WERI-Rb-1 (cell line): ENCODE results near the gene CFL2.

Experiments used
- DNase-seq: peaks from one replicate; pipeline ENCODE4 v3.0.0-alpha.2; 2020
- H3K27ac ChIP-seq: fragments of 250-450 bp; sonication (Bioruptor Pico); 2 replicates; pipeline ENCODE4 v1.5.1; 2020; ENCODE audit warnings: mild to moderate bottlenecking, moderate library complexity
- H3K27me3 ChIP-seq: fragments of 250-450 bp; sonication (Bioruptor Pico); 2 replicates; pipeline ENCODE4 v1.5.1; 2021; ENCODE audit warnings: mild to moderate bottlenecking, low read depth, moderate library complexity; ENCODE audit not compliant: insufficient read depth, severe bottlenecking
- H3K36me3 ChIP-seq: fragments of 250-450 bp; sonication (Bioruptor Pico); 2 replicates; pipeline ENCODE4 v1.5.1; 2020; ENCODE audit warnings: mild to moderate bottlenecking, moderate library complexity
- H3K4me3 ChIP-seq: 2 replicates; pipeline ENCODE4 v1.5.1; 2011; ENCODE audit warnings: low read depth, mild to moderate bottlenecking, control low read depth, low read length
- H3K9me3 ChIP-seq: fragments of 250-450 bp; sonication (Bioruptor Pico); 2 replicates; pipeline ENCODE4 v1.5.1; 2021; ENCODE audit warnings: mild to moderate bottlenecking, moderate library complexity; ENCODE audit not compliant: severe bottlenecking
- TF ChIP-seq, protein P1 (sequence below): IDR thresholded peaks from 2 replicates; pipeline ENCODE4 v1.5.1; 2011; ENCODE audit warnings: low read depth, mild to moderate bottlenecking, control low read depth, inconsistent platforms, low read length

The CFL2 gene

DNA sequence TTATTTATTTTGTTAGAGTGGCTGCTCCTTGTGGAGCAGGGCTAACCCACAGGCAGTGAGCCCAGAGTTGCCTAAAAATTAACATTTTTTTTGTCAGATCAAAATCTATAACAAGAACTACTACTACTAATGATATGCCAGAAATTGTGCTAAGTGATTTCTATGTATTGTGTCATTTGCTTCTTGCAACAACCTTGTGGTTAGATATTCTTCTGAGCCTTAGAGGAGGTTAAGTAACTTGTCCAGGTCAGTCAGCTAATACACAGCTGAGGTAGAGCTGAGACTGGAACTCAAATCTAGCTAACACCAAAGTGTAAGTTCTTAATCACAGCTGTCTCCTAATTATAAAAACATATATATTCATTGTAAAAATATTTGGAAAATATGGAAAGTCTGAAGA is 29.8 kb downstream of the CFL2 start:
- Histone ChIP-seq H3K27me3 (no peaks in the 10 kb centered on the region), H3K4me3 (no peak overlapping the region), H3K9me3 (no peaks in the 10 kb centered on the region), H3K27ac (no peak overlapping the region), H3K36me3 (no peaks in the 10 kb centered on the region)
- TF ChIP-seq, protein P1, sequence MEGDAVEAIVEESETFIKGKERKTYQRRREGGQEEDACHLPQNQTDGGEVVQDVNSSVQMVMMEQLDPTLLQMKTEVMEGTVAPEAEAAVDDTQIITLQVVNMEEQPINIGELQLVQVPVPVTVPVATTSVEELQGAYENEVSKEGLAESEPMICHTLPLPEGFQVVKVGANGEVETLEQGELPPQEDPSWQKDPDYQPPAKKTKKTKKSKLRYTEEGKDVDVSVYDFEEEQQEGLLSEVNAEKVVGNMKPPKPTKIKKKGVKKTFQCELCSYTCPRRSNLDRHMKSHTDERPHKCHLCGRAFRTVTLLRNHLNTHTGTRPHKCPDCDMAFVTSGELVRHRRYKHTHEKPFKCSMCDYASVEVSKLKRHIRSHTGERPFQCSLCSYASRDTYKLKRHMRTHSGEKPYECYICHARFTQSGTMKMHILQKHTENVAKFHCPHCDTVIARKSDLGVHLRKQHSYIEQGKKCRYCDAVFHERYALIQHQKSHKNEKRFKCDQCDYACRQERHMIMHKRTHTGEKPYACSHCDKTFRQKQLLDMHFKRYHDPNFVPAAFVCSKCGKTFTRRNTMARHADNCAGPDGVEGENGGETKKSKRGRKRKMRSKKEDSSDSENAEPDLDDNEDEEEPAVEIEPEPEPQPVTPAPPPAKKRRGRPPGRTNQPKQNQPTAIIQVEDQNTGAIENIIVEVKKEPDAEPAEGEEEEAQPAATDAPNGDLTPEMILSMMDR = no peak
- no peak for DNase-seq

DNA sequence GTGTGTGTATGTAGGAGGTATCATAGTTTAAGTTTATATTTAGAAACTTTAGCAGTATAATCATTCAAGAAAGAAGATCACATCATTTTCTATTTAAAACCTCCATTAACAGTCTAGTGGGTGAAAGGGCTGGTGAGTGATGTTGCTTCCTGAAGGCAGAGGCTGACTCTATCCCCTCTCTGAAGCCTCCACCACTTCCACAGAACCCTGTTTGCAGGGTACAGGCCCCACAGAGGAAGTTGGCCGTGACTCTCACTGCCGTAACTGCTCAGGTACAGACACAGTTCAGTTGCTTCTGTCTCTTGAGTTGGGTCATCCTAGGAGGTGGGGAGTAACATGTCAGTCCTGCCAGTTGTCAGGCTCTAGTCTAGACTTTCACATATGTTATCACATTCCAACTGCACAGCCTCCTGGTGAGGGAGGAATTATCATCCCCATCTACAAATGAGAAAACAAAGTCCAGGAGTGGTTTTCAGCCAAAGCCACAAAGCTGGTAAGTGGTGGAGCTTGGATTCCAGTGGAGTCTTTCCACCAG is 31.5 kb downstream of the CFL2 start:
- H3K27me3 ChIP-seq = no peaks in the 10 kb centered on the region
- H3K9me3 ChIP-seq = no peaks in the 10 kb centered on the region
- DNase-seq = no peak
- H3K4me3 ChIP-seq = no peak overlapping the region
- H3K36me3 ChIP-seq = no peaks in the 10 kb centered on the region
- H3K27ac ChIP-seq = no peak overlapping the region
- TF ChIP-seq, protein P1 = no peak

DNA sequence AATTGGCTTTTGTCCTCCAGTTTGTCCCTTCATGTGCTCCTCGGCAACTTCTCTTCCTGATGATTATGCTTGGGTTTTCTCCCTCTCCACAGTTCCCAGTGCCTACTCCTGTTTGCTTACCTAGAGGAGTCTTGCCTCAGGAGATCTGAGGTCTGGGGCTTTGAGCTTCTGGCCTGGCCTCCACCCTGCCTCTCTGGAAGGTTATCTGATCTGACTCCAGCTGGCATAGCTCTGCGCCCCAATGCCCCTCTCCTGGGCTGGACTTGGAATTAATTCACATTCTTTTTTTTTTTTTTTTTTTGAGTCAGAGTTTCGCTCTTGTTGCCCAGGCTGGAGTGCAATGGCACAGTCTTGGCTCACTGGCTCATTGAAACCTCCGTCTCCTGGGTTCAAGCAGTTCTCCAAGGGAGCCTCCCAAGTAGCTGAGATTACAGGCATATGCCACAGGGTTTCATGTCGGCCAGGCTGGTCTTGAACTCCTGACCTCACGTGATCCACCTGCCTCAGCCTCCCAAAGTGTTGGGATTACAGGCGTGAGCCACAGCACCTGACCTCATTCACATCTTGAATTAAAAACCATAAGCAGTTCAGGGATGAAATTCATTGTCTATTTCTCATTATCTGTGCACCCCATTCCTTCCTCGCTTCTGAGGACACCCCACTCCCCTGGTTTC is 33.5 kb downstream of the CFL2 start:
- no peak for DNase-seq
- H3K4me3 ChIP-seq = no peak overlapping the region
- H3K27me3 ChIP-seq = no peaks in the 10 kb centered on the region
- no peaks in the 10 kb centered on the region for H3K9me3 ChIP-seq
- TF ChIP-seq, protein P1 = no peak
- H3K36me3 ChIP-seq = no peaks in the 10 kb centered on the region
- no peak overlapping the region for H3K27ac ChIP-seq

DNA sequence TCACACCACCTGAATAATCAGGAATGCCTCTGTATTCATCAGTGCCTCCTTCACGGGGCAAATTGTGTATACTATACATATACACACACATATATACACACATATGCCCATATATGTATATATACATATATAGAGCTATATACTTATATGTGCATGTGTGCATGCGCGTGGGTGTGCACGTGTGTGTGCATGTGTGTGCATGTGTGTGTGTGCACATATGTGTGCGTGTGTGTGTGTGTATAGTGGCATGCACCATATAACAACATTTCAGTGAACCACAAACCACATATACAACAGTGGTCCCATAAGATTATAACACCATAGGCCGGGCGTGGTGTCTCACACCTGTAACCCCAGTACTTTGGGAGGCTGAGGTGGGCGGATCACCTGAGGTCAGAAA is 35.7 kb downstream of the CFL2 start:
- TF ChIP-seq, protein P1 = no peak
- Histone ChIP-seq H3K36me3 (no peaks in the 10 kb centered on the region), H3K27me3 (no peaks in the 10 kb centered on the region), H3K27ac (no peak overlapping the region), H3K4me3 (no peak overlapping the region), H3K9me3 (no peaks in the 10 kb centered on the region)
- no peak for DNase-seq

DNA sequence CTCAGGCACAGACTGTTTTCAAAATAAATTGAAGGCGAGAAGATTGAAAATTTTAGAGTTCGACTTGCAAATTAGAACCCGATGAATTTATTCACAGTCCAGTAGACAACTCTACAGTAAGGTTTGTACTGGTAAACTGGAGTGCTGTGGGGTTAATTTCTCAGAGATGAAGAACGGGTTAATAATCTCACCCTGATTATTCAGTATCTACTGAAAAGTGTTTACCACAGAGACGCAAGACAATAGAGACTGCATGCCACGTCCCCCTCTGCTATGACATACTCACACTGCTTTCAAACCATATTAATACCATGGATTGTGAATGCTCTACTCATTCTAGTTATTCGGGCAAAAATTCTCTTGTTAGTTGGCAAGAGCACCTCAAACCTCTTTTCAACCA is 36.1 kb downstream of the CFL2 start:
- Histone ChIP-seq H3K4me3 (no peak overlapping the region), H3K27me3 (no peaks in the 10 kb centered on the region), H3K36me3 (no peaks in the 10 kb centered on the region), H3K27ac (no peak overlapping the region), H3K9me3 (no peaks in the 10 kb centered on the region)
- TF ChIP-seq, protein P1 = no peak
- DNase-seq = no peak
